ENCODE results near the gene TSPAN17.

DNA sequence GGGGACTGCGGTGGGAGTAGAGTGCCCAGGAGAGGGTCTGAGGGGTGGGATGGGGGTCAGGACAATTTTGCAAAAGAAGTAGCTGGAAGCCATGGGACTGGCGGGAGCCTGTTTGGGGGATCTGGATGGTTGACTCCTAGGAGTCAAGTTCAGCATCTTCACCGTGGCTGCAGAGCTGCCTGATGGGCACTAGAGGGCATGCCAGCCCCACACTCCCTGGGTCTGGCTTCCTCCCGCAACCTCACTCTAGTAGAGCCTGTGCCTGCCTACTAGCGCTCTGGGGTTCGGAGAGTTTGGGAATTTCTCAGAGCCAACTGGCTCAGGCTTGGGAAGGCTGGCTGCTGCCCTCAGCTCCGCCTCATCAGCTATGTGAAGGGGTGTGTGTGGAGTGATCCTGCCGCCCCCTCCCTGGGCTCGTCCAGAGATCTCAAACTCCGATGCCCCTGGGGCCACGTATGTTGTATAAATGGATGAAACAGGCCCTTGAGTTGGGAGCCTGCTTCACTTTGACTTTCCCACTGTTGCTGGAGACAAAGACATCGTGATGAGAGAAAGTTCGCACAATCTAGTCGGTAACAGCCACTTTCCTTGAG lies 10.8 kb downstream of the TSPAN17 start:
- TF ChIP-seq, protein P1, sequence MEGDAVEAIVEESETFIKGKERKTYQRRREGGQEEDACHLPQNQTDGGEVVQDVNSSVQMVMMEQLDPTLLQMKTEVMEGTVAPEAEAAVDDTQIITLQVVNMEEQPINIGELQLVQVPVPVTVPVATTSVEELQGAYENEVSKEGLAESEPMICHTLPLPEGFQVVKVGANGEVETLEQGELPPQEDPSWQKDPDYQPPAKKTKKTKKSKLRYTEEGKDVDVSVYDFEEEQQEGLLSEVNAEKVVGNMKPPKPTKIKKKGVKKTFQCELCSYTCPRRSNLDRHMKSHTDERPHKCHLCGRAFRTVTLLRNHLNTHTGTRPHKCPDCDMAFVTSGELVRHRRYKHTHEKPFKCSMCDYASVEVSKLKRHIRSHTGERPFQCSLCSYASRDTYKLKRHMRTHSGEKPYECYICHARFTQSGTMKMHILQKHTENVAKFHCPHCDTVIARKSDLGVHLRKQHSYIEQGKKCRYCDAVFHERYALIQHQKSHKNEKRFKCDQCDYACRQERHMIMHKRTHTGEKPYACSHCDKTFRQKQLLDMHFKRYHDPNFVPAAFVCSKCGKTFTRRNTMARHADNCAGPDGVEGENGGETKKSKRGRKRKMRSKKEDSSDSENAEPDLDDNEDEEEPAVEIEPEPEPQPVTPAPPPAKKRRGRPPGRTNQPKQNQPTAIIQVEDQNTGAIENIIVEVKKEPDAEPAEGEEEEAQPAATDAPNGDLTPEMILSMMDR (IDR thresholded peaks at IDR 0.05): peak; percentile 67 to 88 (median 77)
- no peak for TF ChIP-seq POLR2A (IDR thresholded peaks at IDR 0.05)

Data from right lobe of liver (tissue), 4 donors.